Measurements from ENCODE around the gene THSD4.
A peak's percentile ranks its signal among the peaks of the same experiment; 100 is the strongest.

THSD4 gene

DNA sequence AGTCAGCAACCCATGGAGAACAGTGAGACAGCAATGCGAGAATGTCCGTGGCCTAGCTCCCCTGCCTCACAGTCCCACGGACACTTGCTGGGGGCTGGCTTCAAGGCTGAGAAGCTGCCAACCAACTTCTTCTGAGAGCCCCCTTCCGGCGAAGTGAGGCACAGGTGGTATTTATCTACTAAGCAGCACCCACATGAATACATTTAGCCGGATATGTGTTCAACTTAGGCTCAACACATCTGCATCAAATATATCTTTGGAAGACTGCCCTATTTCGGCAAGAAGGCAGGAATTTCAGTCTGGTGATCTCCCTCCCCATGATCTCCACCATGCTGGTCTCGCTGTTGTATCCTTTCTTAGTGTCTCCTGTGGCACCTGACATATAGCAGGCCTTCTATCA lies 354.1 kb downstream of the THSD4 start:
- Histone ChIP-seq H3K9me3 (replicated peaks; ENCODE audit: insufficient read depth, low read length) (no peaks in the 10 kb centered on the region), H3K79me2 (ENCODE audit: low read length) (no peaks in the 10 kb centered on the region), H3K9me2 (replicated peaks; ENCODE audit: insufficient read depth, low read length) (no peaks in the 10 kb centered on the region), H4K20me1 (ENCODE audit: insufficient read depth, low read length) (no peaks in the 10 kb centered on the region), H2AFZ (ENCODE audit: low read length) (no peak overlapping the region), H3K4me2 (ENCODE audit: low read depth, low read length) (no peak overlapping the region), H3K27ac (ENCODE audit: low read length) (no peak overlapping the region), H3K4me1 (ENCODE audit: low read length) (no peaks in the 10 kb centered on the region), H3K36me3 (replicated peaks; ENCODE audit: insufficient read depth, low read length) (no peaks in the 10 kb centered on the region), H3K27me3 (replicated peaks; ENCODE audit: insufficient read depth, low read length) (no peaks in the 10 kb centered on the region), H3K9ac (ENCODE audit: low read length) (no peak overlapping the region), H3F3A (ENCODE audit: insufficient read depth, low read length) (no peaks in the 10 kb centered on the region), H3K4me3 (ENCODE audit: low read length) (no peak overlapping the region)
- TF ChIP-seq EZH2phosphoT487 (IDR thresholded peaks at IDR 0.05; ENCODE audit: low read length) = no peak
- TF ChIP-seq EZH2 (optimal IDR thresholded peaks at IDR 0.05; ENCODE audit: low read depth, low read length) = no peak
- TF ChIP-seq, protein P1, sequence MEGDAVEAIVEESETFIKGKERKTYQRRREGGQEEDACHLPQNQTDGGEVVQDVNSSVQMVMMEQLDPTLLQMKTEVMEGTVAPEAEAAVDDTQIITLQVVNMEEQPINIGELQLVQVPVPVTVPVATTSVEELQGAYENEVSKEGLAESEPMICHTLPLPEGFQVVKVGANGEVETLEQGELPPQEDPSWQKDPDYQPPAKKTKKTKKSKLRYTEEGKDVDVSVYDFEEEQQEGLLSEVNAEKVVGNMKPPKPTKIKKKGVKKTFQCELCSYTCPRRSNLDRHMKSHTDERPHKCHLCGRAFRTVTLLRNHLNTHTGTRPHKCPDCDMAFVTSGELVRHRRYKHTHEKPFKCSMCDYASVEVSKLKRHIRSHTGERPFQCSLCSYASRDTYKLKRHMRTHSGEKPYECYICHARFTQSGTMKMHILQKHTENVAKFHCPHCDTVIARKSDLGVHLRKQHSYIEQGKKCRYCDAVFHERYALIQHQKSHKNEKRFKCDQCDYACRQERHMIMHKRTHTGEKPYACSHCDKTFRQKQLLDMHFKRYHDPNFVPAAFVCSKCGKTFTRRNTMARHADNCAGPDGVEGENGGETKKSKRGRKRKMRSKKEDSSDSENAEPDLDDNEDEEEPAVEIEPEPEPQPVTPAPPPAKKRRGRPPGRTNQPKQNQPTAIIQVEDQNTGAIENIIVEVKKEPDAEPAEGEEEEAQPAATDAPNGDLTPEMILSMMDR (IDR thresholded peaks at IDR 0.05; ENCODE audit: low read length) = no peak
- DNase-seq = no peak

DNA sequence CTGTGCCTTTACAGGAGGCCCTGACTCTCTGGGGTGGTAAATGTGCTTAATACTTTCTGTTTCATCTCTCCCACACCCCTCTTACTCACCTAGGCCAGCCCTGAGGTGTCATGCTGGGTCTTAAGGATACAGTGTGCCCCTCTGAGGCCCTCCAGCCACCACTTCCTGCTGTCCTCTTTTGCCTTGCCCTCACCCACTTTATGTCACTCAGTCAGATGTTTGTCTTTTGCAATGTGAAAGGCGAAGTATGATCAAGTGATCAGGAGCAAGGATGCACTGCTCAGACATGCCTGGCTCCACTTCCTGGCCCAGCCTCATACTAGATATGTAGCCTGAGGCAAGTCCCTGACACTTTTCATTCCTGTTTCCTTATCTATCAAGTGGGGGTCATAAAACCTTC lies 356.1 kb downstream of the THSD4 start:
- peak; percentile 21 for DNase-seq
- Histone ChIP-seq H3F3A (ENCODE audit: insufficient read depth, low read length) (no peaks in the 10 kb centered on the region), H3K27ac (ENCODE audit: low read length) (no peak overlapping the region), H3K27me3 (replicated peaks; ENCODE audit: insufficient read depth, low read length) (no peaks in the 10 kb centered on the region), H3K9me2 (replicated peaks; ENCODE audit: insufficient read depth, low read length) (no peaks in the 10 kb centered on the region), H3K4me3 (ENCODE audit: low read length) (no peak overlapping the region), H3K9ac (ENCODE audit: low read length) (no peak overlapping the region), H3K36me3 (replicated peaks; ENCODE audit: insufficient read depth, low read length) (no peaks in the 10 kb centered on the region), H3K9me3 (replicated peaks; ENCODE audit: insufficient read depth, low read length) (no peaks in the 10 kb centered on the region), H3K4me2 (ENCODE audit: low read depth, low read length) (no peak overlapping the region), H3K4me1 (ENCODE audit: low read length) (no peaks in the 10 kb centered on the region), H2AFZ (ENCODE audit: low read length) (peak overlapping the region; percentile 6; the same call in 1 of the 2 replicates), H3K79me2 (ENCODE audit: low read length) (no peaks in the 10 kb centered on the region), H4K20me1 (ENCODE audit: insufficient read depth, low read length) (no peaks in the 10 kb centered on the region)
- no peak for TF ChIP-seq EZH2phosphoT487 (IDR thresholded peaks at IDR 0.05; ENCODE audit: low read length)
- no peak for TF ChIP-seq EZH2 (optimal IDR thresholded peaks at IDR 0.05; ENCODE audit: low read depth, low read length)
- TF ChIP-seq, protein P1 (IDR thresholded peaks at IDR 0.05; ENCODE audit: low read length) = no peak

DNA sequence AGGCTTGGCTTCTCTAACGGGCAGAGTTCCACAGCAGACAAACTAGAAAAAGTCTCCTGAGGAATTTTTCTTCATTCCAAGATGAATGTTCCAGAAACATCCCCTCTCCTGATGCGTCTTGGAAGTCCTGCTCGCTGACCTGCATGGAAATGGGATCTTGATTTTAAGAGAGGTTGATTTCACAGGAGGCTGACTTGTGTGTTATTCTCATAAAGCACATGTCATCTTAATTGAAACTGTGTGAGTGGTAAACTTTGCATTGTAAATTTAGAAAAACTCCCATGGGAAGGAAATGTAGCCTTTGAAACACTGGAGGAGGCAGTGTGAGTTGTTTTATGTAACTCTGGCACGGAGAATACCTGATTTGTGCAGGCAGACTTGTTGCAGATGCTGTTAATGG lies 357.3 kb downstream of the THSD4 start:
- H3K27ac ChIP-seq (ENCODE audit: low read length) = no peak overlapping the region
- no peaks in the 10 kb centered on the region for H4K20me1 ChIP-seq (ENCODE audit: insufficient read depth, low read length)
- no peaks in the 10 kb centered on the region for H3K4me1 ChIP-seq (ENCODE audit: low read length)
- TF ChIP-seq EZH2 (optimal IDR thresholded peaks at IDR 0.05; ENCODE audit: low read depth, low read length) (no peak), EZH2phosphoT487 (IDR thresholded peaks at IDR 0.05; ENCODE audit: low read length) (no peak)
- TF ChIP-seq, protein P1 (IDR thresholded peaks at IDR 0.05; ENCODE audit: low read length) = no peak
- no peaks in the 10 kb centered on the region for H3K79me2 ChIP-seq (ENCODE audit: low read length)
- H2AFZ ChIP-seq (ENCODE audit: low read length) = no peak overlapping the region
- H3K9me2 ChIP-seq (replicated peaks; ENCODE audit: insufficient read depth, low read length) = no peaks in the 10 kb centered on the region
- H3K9me3 ChIP-seq (replicated peaks; ENCODE audit: insufficient read depth, low read length) = no peaks in the 10 kb centered on the region
- no peaks in the 10 kb centered on the region for H3K36me3 ChIP-seq (replicated peaks; ENCODE audit: insufficient read depth, low read length)
- no peaks in the 10 kb centered on the region for H3K27me3 ChIP-seq (replicated peaks; ENCODE audit: insufficient read depth, low read length)
- H3K9ac ChIP-seq (ENCODE audit: low read length) = no peak overlapping the region
- DNase-seq = no peak
- H3K4me2 ChIP-seq (ENCODE audit: low read depth, low read length) = no peak overlapping the region
- H3K4me3 ChIP-seq (ENCODE audit: low read length) = no peak overlapping the region
- no peaks in the 10 kb centered on the region for H3F3A ChIP-seq (ENCODE audit: insufficient read depth, low read length)

Measured in MM.1S (cell line).